ENCODE measurements around the gene LRP6. TPM values are rescaled to one million over a fixed set of nuclear protein-coding genes. Genes with fewer than 3 reads are reported as not detected.

Gene LRP6
- total RNA-seq, 1 experiment from 2014 or later, result 28.1 TPM

DNA sequence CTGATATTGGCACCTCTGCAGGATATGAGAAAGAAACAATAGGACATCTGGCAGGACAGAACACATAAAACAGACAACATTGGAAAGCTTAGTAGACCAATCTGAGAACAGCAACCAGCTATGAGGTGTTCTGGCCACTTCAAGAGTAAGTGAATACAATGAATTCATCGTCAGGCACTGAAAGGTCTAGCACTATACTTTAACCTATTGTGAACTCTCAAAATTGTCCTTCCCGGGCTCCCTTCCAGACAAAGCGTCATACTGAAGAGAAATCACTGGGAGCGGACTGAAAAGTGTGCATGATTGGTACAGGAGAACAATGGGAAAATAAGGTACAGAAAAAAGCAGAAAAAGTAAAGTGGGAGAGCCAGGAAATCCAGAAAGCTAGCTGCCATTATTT lies 75.8 kb downstream of the LRP6 start:
- no peaks in the 10 kb centered on the region for H4K20me1 ChIP-seq (ENCODE audit: insufficient read depth)
- no peak overlapping the region for H3K9ac ChIP-seq (ENCODE audit: low read length)
- no peaks in the 10 kb centered on the region for H3K36me3 ChIP-seq (ENCODE audit: control insufficient read depth in 1 of 2, insufficient read depth in 2 of 2, low read length in 2 of 2)
- H3K4me1 ChIP-seq (ENCODE audit: control insufficient read depth in 1 of 2, insufficient read depth in 2 of 2, low read length in 2 of 2), result peaks cover 0 to 7% of the 10 kb centered on the region in 2 experiments; a peak in 1 of 4 replicates
- no peak overlapping the region for H2AFZ ChIP-seq (ENCODE audit: low read depth, low read length, poor library complexity, severe bottlenecking)
- ATAC-seq (no peak), DNase-seq (ENCODE audit: low read depth, low spot score) (no peak)
- POLR2A ChIA-PET, result no interaction called here
- H3K27ac ChIP-seq (ENCODE audit: low read depth, low read length), result no peak overlapping the region
- H3K79me2 ChIP-seq (ENCODE audit: insufficient read depth, low read length), result no peaks in the 10 kb centered on the region; the same call in 1 of the 2 replicates
- no peaks in the 10 kb centered on the region for H3K9me2 ChIP-seq (ENCODE audit: insufficient read depth)
- H3K4me3 ChIP-seq (replicated peaks in 1 of 2; ENCODE audit: low read depth in 1 of 2, low read length in 2 of 2), result no peak overlapping the region
- intact Hi-C loops (cut with micrococcal nuclease), result no loop called here
- H3K9me3 ChIP-seq (ENCODE audit: control insufficient read depth in 1 of 2, insufficient read depth in 1 of 2, low read depth in 1 of 2, low read length in 2 of 2), result no peaks in the 10 kb centered on the region
- H3K27me3 ChIP-seq (ENCODE audit: insufficient read depth, low read length), result no peaks in the 10 kb centered on the region
- TF ChIP-seq POLR2AphosphoS5 (IDR thresholded peaks at IDR 0.05; ENCODE audit: low read depth, low read length), result no peak
- no peak for TF ChIP-seq JUND (IDR thresholded peaks at IDR 0.05)
- no peak for TF ChIP-seq YY1 (IDR thresholded peaks at IDR 0.05; ENCODE audit: extremely low read depth, insufficient replicate concordance, low read depth, low read length)
- TF ChIP-seq EZH2 (IDR thresholded peaks at IDR 0.05), result no peak
- TF ChIP-seq, protein P1, sequence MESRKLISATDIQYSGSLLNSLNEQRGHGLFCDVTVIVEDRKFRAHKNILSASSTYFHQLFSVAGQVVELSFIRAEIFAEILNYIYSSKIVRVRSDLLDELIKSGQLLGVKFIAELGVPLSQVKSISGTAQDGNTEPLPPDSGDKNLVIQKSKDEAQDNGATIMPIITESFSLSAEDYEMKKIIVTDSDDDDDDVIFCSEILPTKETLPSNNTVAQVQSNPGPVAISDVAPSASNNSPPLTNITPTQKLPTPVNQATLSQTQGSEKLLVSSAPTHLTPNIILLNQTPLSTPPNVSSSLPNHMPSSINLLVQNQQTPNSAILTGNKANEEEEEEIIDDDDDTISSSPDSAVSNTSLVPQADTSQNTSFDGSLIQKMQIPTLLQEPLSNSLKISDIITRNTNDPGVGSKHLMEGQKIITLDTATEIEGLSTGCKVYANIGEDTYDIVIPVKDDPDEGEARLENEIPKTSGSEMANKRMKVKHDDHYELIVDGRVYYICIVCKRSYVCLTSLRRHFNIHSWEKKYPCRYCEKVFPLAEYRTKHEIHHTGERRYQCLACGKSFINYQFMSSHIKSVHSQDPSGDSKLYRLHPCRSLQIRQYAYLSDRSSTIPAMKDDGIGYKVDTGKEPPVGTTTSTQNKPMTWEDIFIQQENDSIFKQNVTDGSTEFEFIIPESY (IDR thresholded peaks at IDR 0.05; ENCODE audit: extremely low read depth, insufficient replicate concordance, low read length), result no peak
- no peak for TF ChIP-seq TCF7L2 (IDR thresholded peaks at IDR 0.05; ENCODE audit: borderline replicate concordance, extremely low read depth, insufficient read depth, insufficient read length)
- TF ChIP-seq, protein P2, sequence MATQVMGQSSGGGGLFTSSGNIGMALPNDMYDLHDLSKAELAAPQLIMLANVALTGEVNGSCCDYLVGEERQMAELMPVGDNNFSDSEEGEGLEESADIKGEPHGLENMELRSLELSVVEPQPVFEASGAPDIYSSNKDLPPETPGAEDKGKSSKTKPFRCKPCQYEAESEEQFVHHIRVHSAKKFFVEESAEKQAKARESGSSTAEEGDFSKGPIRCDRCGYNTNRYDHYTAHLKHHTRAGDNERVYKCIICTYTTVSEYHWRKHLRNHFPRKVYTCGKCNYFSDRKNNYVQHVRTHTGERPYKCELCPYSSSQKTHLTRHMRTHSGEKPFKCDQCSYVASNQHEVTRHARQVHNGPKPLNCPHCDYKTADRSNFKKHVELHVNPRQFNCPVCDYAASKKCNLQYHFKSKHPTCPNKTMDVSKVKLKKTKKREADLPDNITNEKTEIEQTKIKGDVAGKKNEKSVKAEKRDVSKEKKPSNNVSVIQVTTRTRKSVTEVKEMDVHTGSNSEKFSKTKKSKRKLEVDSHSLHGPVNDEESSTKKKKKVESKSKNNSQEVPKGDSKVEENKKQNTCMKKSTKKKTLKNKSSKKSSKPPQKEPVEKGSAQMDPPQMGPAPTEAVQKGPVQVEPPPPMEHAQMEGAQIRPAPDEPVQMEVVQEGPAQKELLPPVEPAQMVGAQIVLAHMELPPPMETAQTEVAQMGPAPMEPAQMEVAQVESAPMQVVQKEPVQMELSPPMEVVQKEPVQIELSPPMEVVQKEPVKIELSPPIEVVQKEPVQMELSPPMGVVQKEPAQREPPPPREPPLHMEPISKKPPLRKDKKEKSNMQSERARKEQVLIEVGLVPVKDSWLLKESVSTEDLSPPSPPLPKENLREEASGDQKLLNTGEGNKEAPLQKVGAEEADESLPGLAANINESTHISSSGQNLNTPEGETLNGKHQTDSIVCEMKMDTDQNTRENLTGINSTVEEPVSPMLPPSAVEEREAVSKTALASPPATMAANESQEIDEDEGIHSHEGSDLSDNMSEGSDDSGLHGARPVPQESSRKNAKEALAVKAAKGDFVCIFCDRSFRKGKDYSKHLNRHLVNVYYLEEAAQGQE (IDR thresholded peaks at IDR 0.05; ENCODE audit: low read depth), result no peak
- no peak for TF ChIP-seq ZNF274 (IDR thresholded peaks at IDR 0.05; ENCODE audit: low read depth, low read length)
- TF ChIP-seq, protein P3, sequence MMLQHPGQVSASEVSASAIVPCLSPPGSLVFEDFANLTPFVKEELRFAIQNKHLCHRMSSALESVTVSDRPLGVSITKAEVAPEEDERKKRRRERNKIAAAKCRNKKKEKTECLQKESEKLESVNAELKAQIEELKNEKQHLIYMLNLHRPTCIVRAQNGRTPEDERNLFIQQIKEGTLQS (IDR thresholded peaks at IDR 0.05), result no peak
- RAD21 ChIA-PET (ENCODE audit: low non-redundant PET in 1 of 2, low total read pairs in 2 of 2, uncharacterized antibody in 2 of 2, unreplicated experiment in 2 of 2), result no interaction called here
- no peak overlapping the region for H3K4me2 ChIP-seq (ENCODE audit: low read length)
- CTCF ChIA-PET, result no interaction called here
- BruUV-seq (replicated peaks), result no TSS peak

Data from HCT116 (cell line).